ENCODE measurements around the gene GPAM. TPM values are rescaled to one million over a fixed set of nuclear protein-coding genes. Genes with fewer than 3 reads are reported as not detected.

The GPAM gene
- total and polyA plus RNA-seq, 4 donors: 35.5 to 214 (median 147) TPM

DNA sequence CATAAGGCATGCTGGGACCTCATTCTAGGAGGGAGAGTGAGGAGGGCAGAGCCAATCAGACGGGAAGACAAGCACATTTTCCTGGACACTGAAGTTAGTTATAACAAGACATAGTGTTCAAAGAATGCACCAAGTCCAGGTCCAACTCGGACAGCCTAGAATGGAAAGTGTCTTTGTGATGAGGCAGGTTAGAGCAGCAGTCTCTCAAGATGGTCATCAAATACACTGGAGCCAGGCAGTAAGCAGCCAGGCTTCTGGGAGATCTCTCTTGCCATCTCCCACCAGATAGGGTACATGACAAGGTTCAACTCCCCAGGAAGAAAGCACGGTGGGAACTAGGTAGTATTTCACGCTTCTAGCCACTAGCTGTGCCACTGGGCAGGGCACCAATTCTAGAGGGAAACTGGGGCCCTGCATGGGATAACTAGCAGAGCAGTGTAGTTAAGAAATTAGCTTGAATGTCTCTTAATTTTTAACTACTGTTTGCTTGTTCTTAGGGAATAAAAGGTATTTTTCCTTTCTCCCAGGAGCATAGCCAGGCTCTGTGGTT is 7.6 kb upstream of the GPAM start:
- H3K9me3 ChIP-seq (ENCODE audit: control insufficient read depth in 4 of 4, low read length in 3 of 4): no peaks in the 10 kb centered on the region
- H3K36me3 ChIP-seq (ENCODE audit: control insufficient read depth in 4 of 4, insufficient read depth in 3 of 4, low read depth in 1 of 4, low read length in 3 of 4): peaks cover 0 to 12% (median 2%) of the 10 kb centered on the region in 4 donors
- TF ChIP-seq FOXA2 (IDR thresholded peaks at IDR 0.05) (no peak), GABPA (IDR thresholded peaks at IDR 0.05 in 1 of 2, conservative IDR thresholded peaks at IDR 0.05 in 1 of 2) (no peak), SP1 (IDR thresholded peaks at IDR 0.05) (no peak), YY1 (IDR thresholded peaks at IDR 0.05) (no peak), RXRA (IDR thresholded peaks at IDR 0.05) (no peak), TAF1 (conservative IDR thresholded peaks at IDR 0.05) (no peak), JUND (IDR thresholded peaks at IDR 0.05) (no peak), RAD21 (IDR thresholded peaks at IDR 0.05) (no peak)
- TF ChIP-seq, protein P1, sequence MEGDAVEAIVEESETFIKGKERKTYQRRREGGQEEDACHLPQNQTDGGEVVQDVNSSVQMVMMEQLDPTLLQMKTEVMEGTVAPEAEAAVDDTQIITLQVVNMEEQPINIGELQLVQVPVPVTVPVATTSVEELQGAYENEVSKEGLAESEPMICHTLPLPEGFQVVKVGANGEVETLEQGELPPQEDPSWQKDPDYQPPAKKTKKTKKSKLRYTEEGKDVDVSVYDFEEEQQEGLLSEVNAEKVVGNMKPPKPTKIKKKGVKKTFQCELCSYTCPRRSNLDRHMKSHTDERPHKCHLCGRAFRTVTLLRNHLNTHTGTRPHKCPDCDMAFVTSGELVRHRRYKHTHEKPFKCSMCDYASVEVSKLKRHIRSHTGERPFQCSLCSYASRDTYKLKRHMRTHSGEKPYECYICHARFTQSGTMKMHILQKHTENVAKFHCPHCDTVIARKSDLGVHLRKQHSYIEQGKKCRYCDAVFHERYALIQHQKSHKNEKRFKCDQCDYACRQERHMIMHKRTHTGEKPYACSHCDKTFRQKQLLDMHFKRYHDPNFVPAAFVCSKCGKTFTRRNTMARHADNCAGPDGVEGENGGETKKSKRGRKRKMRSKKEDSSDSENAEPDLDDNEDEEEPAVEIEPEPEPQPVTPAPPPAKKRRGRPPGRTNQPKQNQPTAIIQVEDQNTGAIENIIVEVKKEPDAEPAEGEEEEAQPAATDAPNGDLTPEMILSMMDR (IDR thresholded peaks at IDR 0.05; ENCODE audit: low read depth, low read length, missing input control): no peak
- TF ChIP-seq, protein P2, sequence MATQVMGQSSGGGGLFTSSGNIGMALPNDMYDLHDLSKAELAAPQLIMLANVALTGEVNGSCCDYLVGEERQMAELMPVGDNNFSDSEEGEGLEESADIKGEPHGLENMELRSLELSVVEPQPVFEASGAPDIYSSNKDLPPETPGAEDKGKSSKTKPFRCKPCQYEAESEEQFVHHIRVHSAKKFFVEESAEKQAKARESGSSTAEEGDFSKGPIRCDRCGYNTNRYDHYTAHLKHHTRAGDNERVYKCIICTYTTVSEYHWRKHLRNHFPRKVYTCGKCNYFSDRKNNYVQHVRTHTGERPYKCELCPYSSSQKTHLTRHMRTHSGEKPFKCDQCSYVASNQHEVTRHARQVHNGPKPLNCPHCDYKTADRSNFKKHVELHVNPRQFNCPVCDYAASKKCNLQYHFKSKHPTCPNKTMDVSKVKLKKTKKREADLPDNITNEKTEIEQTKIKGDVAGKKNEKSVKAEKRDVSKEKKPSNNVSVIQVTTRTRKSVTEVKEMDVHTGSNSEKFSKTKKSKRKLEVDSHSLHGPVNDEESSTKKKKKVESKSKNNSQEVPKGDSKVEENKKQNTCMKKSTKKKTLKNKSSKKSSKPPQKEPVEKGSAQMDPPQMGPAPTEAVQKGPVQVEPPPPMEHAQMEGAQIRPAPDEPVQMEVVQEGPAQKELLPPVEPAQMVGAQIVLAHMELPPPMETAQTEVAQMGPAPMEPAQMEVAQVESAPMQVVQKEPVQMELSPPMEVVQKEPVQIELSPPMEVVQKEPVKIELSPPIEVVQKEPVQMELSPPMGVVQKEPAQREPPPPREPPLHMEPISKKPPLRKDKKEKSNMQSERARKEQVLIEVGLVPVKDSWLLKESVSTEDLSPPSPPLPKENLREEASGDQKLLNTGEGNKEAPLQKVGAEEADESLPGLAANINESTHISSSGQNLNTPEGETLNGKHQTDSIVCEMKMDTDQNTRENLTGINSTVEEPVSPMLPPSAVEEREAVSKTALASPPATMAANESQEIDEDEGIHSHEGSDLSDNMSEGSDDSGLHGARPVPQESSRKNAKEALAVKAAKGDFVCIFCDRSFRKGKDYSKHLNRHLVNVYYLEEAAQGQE (IDR thresholded peaks at IDR 0.05): no peak
- TF ChIP-seq, protein P3, sequence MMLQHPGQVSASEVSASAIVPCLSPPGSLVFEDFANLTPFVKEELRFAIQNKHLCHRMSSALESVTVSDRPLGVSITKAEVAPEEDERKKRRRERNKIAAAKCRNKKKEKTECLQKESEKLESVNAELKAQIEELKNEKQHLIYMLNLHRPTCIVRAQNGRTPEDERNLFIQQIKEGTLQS (IDR thresholded peaks at IDR 0.05): no peak
- TF ChIP-seq, protein P4, sequence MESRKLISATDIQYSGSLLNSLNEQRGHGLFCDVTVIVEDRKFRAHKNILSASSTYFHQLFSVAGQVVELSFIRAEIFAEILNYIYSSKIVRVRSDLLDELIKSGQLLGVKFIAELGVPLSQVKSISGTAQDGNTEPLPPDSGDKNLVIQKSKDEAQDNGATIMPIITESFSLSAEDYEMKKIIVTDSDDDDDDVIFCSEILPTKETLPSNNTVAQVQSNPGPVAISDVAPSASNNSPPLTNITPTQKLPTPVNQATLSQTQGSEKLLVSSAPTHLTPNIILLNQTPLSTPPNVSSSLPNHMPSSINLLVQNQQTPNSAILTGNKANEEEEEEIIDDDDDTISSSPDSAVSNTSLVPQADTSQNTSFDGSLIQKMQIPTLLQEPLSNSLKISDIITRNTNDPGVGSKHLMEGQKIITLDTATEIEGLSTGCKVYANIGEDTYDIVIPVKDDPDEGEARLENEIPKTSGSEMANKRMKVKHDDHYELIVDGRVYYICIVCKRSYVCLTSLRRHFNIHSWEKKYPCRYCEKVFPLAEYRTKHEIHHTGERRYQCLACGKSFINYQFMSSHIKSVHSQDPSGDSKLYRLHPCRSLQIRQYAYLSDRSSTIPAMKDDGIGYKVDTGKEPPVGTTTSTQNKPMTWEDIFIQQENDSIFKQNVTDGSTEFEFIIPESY (IDR thresholded peaks at IDR 0.05): no peak
- DNase-seq (ENCODE audit: low spot score): no peak
- H3K9ac ChIP-seq (ENCODE audit: low read depth in 1 of 2, low read length in 2 of 2): no peak overlapping the region
- H3K27me3 ChIP-seq (ENCODE audit: control insufficient read depth in 4 of 4, insufficient read depth in 4 of 4, low read length in 3 of 4): no peaks in the 10 kb centered on the region
- no peak overlapping the region for H3K4me3 ChIP-seq (ENCODE audit: low read depth in 1 of 3, low read length in 3 of 3)
- WGBS: 36% methylated on average over 4 of the region's 4 CpGs
- H3K27ac ChIP-seq (ENCODE audit: low read depth in 1 of 2, low read length in 2 of 2): no peak overlapping the region
- peaks cover 9 to 69% (median 44%) of the 10 kb centered on the region in 4 donors for H3K4me1 ChIP-seq (ENCODE audit: control insufficient read depth in 4 of 4, insufficient read depth in 4 of 4, low read length in 3 of 4)

DNA sequence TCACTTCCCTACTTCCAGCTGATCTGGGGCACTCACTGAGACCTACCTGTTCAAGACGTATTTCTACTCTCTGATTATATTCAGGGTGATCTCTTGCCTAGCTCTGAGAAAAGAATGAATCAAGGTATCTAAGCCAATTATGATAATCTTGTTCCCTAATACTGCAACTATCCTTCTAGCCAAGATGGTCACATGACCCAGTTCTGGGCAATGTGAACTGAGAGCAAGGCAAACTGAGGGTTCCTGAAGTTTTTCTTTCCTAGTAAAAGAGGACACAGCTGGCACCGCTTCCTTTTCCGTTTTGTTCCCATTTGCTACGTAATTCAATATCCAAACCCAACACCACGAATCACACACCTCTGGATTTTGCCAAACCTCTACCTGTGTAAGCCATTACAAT is 5.9 kb upstream of the GPAM start:
- no peak for DNase-seq (ENCODE audit: low spot score)
- peak overlapping the region; percentile 49 to 56 for H3K27ac ChIP-seq (ENCODE audit: low read depth in 1 of 2, low read length in 2 of 2)
- peaks cover 9 to 66% (median 39%) of the 10 kb centered on the region in 4 donors for H3K4me1 ChIP-seq (ENCODE audit: control insufficient read depth in 4 of 4, insufficient read depth in 4 of 4, low read length in 3 of 4)
- WGBS: 39% methylated on average over 5 of the region's 5 CpGs
- H3K27me3 ChIP-seq (ENCODE audit: control insufficient read depth in 4 of 4, insufficient read depth in 4 of 4, low read length in 3 of 4): no peaks in the 10 kb centered on the region
- H3K36me3 ChIP-seq (ENCODE audit: control insufficient read depth in 4 of 4, insufficient read depth in 3 of 4, low read depth in 1 of 4, low read length in 3 of 4): peaks cover 0 to 10% (median 2%) of the 10 kb centered on the region in 4 donors
- no peak overlapping the region for H3K9ac ChIP-seq (ENCODE audit: low read depth in 1 of 2, low read length in 2 of 2)
- H3K9me3 ChIP-seq (ENCODE audit: control insufficient read depth in 4 of 4, low read length in 3 of 4): no peaks in the 10 kb centered on the region
- no peak overlapping the region for H3K4me3 ChIP-seq (ENCODE audit: low read depth in 1 of 3, low read length in 3 of 3)
- no peak for TF ChIP-seq FOXA2 (IDR thresholded peaks at IDR 0.05)
- TF ChIP-seq YY1 (IDR thresholded peaks at IDR 0.05): no peak
- peak in 1 of 2 donors; percentile 21 for TF ChIP-seq JUND (IDR thresholded peaks at IDR 0.05)
- no peak for TF ChIP-seq FOXA1 (IDR thresholded peaks at IDR 0.05)
- TF ChIP-seq, protein P5, sequence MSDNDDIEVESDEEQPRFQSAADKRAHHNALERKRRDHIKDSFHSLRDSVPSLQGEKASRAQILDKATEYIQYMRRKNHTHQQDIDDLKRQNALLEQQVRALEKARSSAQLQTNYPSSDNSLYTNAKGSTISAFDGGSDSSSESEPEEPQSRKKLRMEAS (IDR thresholded peaks at IDR 0.05): no peak
- no peak for TF ChIP-seq SP1 (IDR thresholded peaks at IDR 0.05)
- peak in 1 of 2 donors; percentile 12 for TF ChIP-seq HNF4A (conservative IDR thresholded peaks at IDR 0.05)
- no peak for TF ChIP-seq GABPA (IDR thresholded peaks at IDR 0.05 in 1 of 2, conservative IDR thresholded peaks at IDR 0.05 in 1 of 2)
- TF ChIP-seq, protein P1 (IDR thresholded peaks at IDR 0.05; ENCODE audit: low read depth, low read length, missing input control): no peak
- no peak for TF ChIP-seq TAF1 (conservative IDR thresholded peaks at IDR 0.05)
- no peak for TF ChIP-seq HNF4G (IDR thresholded peaks at IDR 0.05)
- TF ChIP-seq, protein P2 (IDR thresholded peaks at IDR 0.05): no peak
- no peak for TF ChIP-seq NR2F2 (IDR thresholded peaks at IDR 0.05)

Measured in liver (tissue), 9 donors.